ENCODE data around the gene MICAL2.
"Not testable (repeated sequence)": the region's sequence is repeated elsewhere in the genome, so short reads cannot be mapped to it uniquely, and the experiment has no call there.

The MICAL2 gene

GRCh38 chr11:12140186-12140793 lies 29.9 kb downstream of the MICAL2 start:
- H3K36me3 ChIP-seq (ENCODE audit: control insufficient read depth in 5 of 5, insufficient read depth in 5 of 5, low read length in 5 of 5): no peaks in the 10 kb centered on the region
- H3K4me3 ChIP-seq (ENCODE audit: low read depth in 1 of 5, low read length in 5 of 5): no peak overlapping the region
- H3K27ac ChIP-seq (ENCODE audit: low read depth, low read length): no peak overlapping the region
- H3K9ac ChIP-seq (ENCODE audit: low read length in 5 of 5): no peak overlapping the region
- no peaks in the 10 kb centered on the region for H3K9me3 ChIP-seq (ENCODE audit: control insufficient read depth in 5 of 5, low read length in 5 of 5)
- H3K4me1 ChIP-seq (ENCODE audit: control insufficient read depth in 5 of 5, insufficient read depth in 5 of 5, low read length in 5 of 5): peaks cover 5 to 37% (median 23%) of the 10 kb centered on the region in 5 donors
- H3K27me3 ChIP-seq (ENCODE audit: control insufficient read depth in 5 of 5, insufficient read depth in 4 of 5, low read length in 5 of 5): no peaks in the 10 kb centered on the region

- no peak overlapping the region for H3K9ac ChIP-seq (ENCODE audit: low read length in 5 of 5)
- H3K9me3 ChIP-seq (ENCODE audit: control insufficient read depth in 5 of 5, low read length in 5 of 5): no peaks in the 10 kb centered on the region
- H3K27me3 ChIP-seq (ENCODE audit: control insufficient read depth in 5 of 5, insufficient read depth in 4 of 5, low read length in 5 of 5): no peaks in the 10 kb centered on the region
- H3K36me3 ChIP-seq (ENCODE audit: control insufficient read depth in 5 of 5, insufficient read depth in 5 of 5, low read length in 5 of 5): no peaks in the 10 kb centered on the region
- H3K27ac ChIP-seq (ENCODE audit: low read depth, low read length): no peak overlapping the region
- peaks cover 5 to 37% (median 23%) of the 10 kb centered on the region in 5 donors for H3K4me1 ChIP-seq (ENCODE audit: control insufficient read depth in 5 of 5, insufficient read depth in 5 of 5, low read length in 5 of 5)
- H3K4me3 ChIP-seq (ENCODE audit: low read depth in 1 of 5, low read length in 5 of 5): no peak overlapping the region
Observed at GRCh38 chr11:12141283-12141682, 30.9 kb downstream of the MICAL2 start.

GRCh38 chr11:12142176-12142575 lies 31.8 kb downstream of the MICAL2 start:
- Histone ChIP-seq H3K4me1 (ENCODE audit: control insufficient read depth in 5 of 5, insufficient read depth in 5 of 5, low read length in 5 of 5) (peaks cover 5 to 37% (median 23%) of the 10 kb centered on the region in 5 donors), H3K9ac (ENCODE audit: low read length in 5 of 5) (no peak overlapping the region), H3K27ac (ENCODE audit: low read depth, low read length) (no peak overlapping the region), H3K4me3 (ENCODE audit: low read depth in 1 of 5, low read length in 5 of 5) (no peak overlapping the region), H3K9me3 (ENCODE audit: control insufficient read depth in 5 of 5, low read length in 5 of 5) (no peaks in the 10 kb centered on the region), H3K27me3 (ENCODE audit: control insufficient read depth in 5 of 5, insufficient read depth in 4 of 5, low read length in 5 of 5) (no peaks in the 10 kb centered on the region), H3K36me3 (ENCODE audit: control insufficient read depth in 5 of 5, insufficient read depth in 5 of 5, low read length in 5 of 5) (no peaks in the 10 kb centered on the region)

GRCh38 chr11:12142909-12143308 lies 32.5 kb downstream of the MICAL2 start:
- H3K9ac ChIP-seq (ENCODE audit: low read length in 5 of 5): no peak overlapping the region
- H3K27me3 ChIP-seq (ENCODE audit: control insufficient read depth in 5 of 5, insufficient read depth in 4 of 5, low read length in 5 of 5): no peaks in the 10 kb centered on the region
- H3K4me1 ChIP-seq (ENCODE audit: control insufficient read depth in 5 of 5, insufficient read depth in 5 of 5, low read length in 5 of 5): peaks cover 5 to 36% (median 23%) of the 10 kb centered on the region in 5 donors
- no peak overlapping the region for H3K27ac ChIP-seq (ENCODE audit: low read depth, low read length)
- H3K36me3 ChIP-seq (ENCODE audit: control insufficient read depth in 5 of 5, insufficient read depth in 5 of 5, low read length in 5 of 5): no peaks in the 10 kb centered on the region
- H3K4me3 ChIP-seq (ENCODE audit: low read depth in 1 of 5, low read length in 5 of 5): no peak overlapping the region
- H3K9me3 ChIP-seq (ENCODE audit: control insufficient read depth in 5 of 5, low read length in 5 of 5): no peaks in the 10 kb centered on the region

GRCh38 chr11:12143461-12144258 lies 33.3 kb downstream of the MICAL2 start:
- H3K9ac ChIP-seq (ENCODE audit: low read length in 5 of 5): no peak overlapping the region
- no peaks in the 10 kb centered on the region for H3K27me3 ChIP-seq (ENCODE audit: control insufficient read depth in 5 of 5, insufficient read depth in 4 of 5, low read length in 5 of 5)
- H3K27ac ChIP-seq (ENCODE audit: low read depth, low read length): no peak overlapping the region
- H3K4me1 ChIP-seq (ENCODE audit: control insufficient read depth in 5 of 5, insufficient read depth in 5 of 5, low read length in 5 of 5): peaks cover 2 to 29% (median 21%) of the 10 kb centered on the region in 5 donors
- H3K4me3 ChIP-seq (ENCODE audit: low read depth in 1 of 5, low read length in 5 of 5): no peak overlapping the region
- H3K36me3 ChIP-seq (ENCODE audit: control insufficient read depth in 5 of 5, insufficient read depth in 5 of 5, low read length in 5 of 5): no peaks in the 10 kb centered on the region
- no peaks in the 10 kb centered on the region for H3K9me3 ChIP-seq (ENCODE audit: control insufficient read depth in 5 of 5, low read length in 5 of 5)

GRCh38 chr11:12144330-12145174 lies 34.2 kb downstream of the MICAL2 start:
- H3K9ac ChIP-seq (ENCODE audit: low read length in 5 of 5): no peak overlapping the region
- no peak overlapping the region for H3K4me3 ChIP-seq (ENCODE audit: low read depth in 1 of 5, low read length in 5 of 5)
- H3K4me1 ChIP-seq (ENCODE audit: control insufficient read depth in 5 of 5, insufficient read depth in 5 of 5, low read length in 5 of 5): peaks cover 0 to 25% (median 20%) of the 10 kb centered on the region in 5 donors
- no peak overlapping the region for H3K27ac ChIP-seq (ENCODE audit: low read depth, low read length)
- no peaks in the 10 kb centered on the region for H3K27me3 ChIP-seq (ENCODE audit: control insufficient read depth in 5 of 5, insufficient read depth in 4 of 5, low read length in 5 of 5)
- no peaks in the 10 kb centered on the region for H3K9me3 ChIP-seq (ENCODE audit: control insufficient read depth in 5 of 5, low read length in 5 of 5)
- no peaks in the 10 kb centered on the region for H3K36me3 ChIP-seq (ENCODE audit: control insufficient read depth in 5 of 5, insufficient read depth in 5 of 5, low read length in 5 of 5)

GRCh38 chr11:12146678-12147077 lies 36.3 kb downstream of the MICAL2 start:
- H3K4me1 ChIP-seq (ENCODE audit: control insufficient read depth in 5 of 5, insufficient read depth in 5 of 5, low read length in 5 of 5): peaks cover 0 to 21% (median 20%) of the 10 kb centered on the region in 5 donors
- H3K27ac ChIP-seq (ENCODE audit: low read depth, low read length); H3K36me3 ChIP-seq (ENCODE audit: control insufficient read depth in 5 of 5, insufficient read depth in 5 of 5, low read length in 5 of 5); H3K27me3 ChIP-seq (ENCODE audit: control insufficient read depth in 5 of 5, insufficient read depth in 4 of 5, low read length in 5 of 5); H3K4me3 ChIP-seq (ENCODE audit: low read depth in 1 of 5, low read length in 5 of 5); H3K9me3 ChIP-seq (ENCODE audit: control insufficient read depth in 5 of 5, low read length in 5 of 5); H3K9ac ChIP-seq (ENCODE audit: low read length in 5 of 5): not testable (repeated sequence)

GRCh38 chr11:12147827-12148226 lies 37.4 kb downstream of the MICAL2 start:
- Histone ChIP-seq H3K36me3 (ENCODE audit: control insufficient read depth in 5 of 5, insufficient read depth in 5 of 5, low read length in 5 of 5) (no peaks in the 10 kb centered on the region), H3K27me3 (ENCODE audit: control insufficient read depth in 5 of 5, insufficient read depth in 4 of 5, low read length in 5 of 5) (no peaks in the 10 kb centered on the region), H3K4me3 (ENCODE audit: low read depth in 1 of 5, low read length in 5 of 5) (no peak overlapping the region), H3K27ac (ENCODE audit: low read depth, low read length) (no peak overlapping the region), H3K4me1 (ENCODE audit: control insufficient read depth in 5 of 5, insufficient read depth in 5 of 5, low read length in 5 of 5) (peaks cover 0 to 21% (median 20%) of the 10 kb centered on the region in 5 donors), H3K9me3 (ENCODE audit: control insufficient read depth in 5 of 5, low read length in 5 of 5) (no peaks in the 10 kb centered on the region), H3K9ac (ENCODE audit: low read length in 5 of 5) (no peak overlapping the region)

- no peak overlapping the region for H3K9ac ChIP-seq (ENCODE audit: low read length in 5 of 5)
- no peaks in the 10 kb centered on the region for H3K36me3 ChIP-seq (ENCODE audit: control insufficient read depth in 5 of 5, insufficient read depth in 5 of 5, low read length in 5 of 5)
- H3K9me3 ChIP-seq (ENCODE audit: control insufficient read depth in 5 of 5, low read length in 5 of 5): no peaks in the 10 kb centered on the region
- H3K4me1 ChIP-seq (ENCODE audit: control insufficient read depth in 5 of 5, insufficient read depth in 5 of 5, low read length in 5 of 5): peaks cover 0 to 15% (median 14%) of the 10 kb centered on the region in 5 donors
- no peak overlapping the region for H3K4me3 ChIP-seq (ENCODE audit: low read depth in 1 of 5, low read length in 5 of 5)
- no peak overlapping the region for H3K27ac ChIP-seq (ENCODE audit: low read depth, low read length)
- no peaks in the 10 kb centered on the region for H3K27me3 ChIP-seq (ENCODE audit: control insufficient read depth in 5 of 5, insufficient read depth in 4 of 5, low read length in 5 of 5)
Observed at GRCh38 chr11:12148466-12148865, 38.1 kb downstream of the MICAL2 start.

GRCh38 chr11:12148882-12149281 lies 38.5 kb downstream of the MICAL2 start:
- no peak overlapping the region for H3K4me3 ChIP-seq (ENCODE audit: low read depth in 1 of 5, low read length in 5 of 5)
- no peak overlapping the region for H3K27ac ChIP-seq (ENCODE audit: low read depth, low read length)

More at GRCh38 chr11:12148882-12149281, 38.5 kb downstream of the MICAL2 start:
- Histone ChIP-seq H3K9me3 (ENCODE audit: control insufficient read depth in 5 of 5, low read length in 5 of 5) (no peaks in the 10 kb centered on the region), H3K4me1 (ENCODE audit: control insufficient read depth in 5 of 5, insufficient read depth in 5 of 5, low read length in 5 of 5) (peaks cover 0 to 11% (median 9%) of the 10 kb centered on the region in 5 donors), H3K27me3 (ENCODE audit: control insufficient read depth in 5 of 5, insufficient read depth in 4 of 5, low read length in 5 of 5) (no peaks in the 10 kb centered on the region), H3K36me3 (ENCODE audit: control insufficient read depth in 5 of 5, insufficient read depth in 5 of 5, low read length in 5 of 5) (no peaks in the 10 kb centered on the region), H3K9ac (ENCODE audit: low read length in 5 of 5) (no peak overlapping the region)

Measured in subcutaneous abdominal adipose tissue (tissue), 5 donors.